Hippocampal formation (tissue), 2 donors: ENCODE results near the gene CLDND1.
"Not testable (repeated sequence)": the region's sequence is repeated elsewhere in the genome, so short reads cannot be mapped to it uniquely, and the experiment has no call there.

ENCODE experiments used
- DNase-seq, 2 donors: peaks; one replicate each; lab custom pipeline; 2025; lab: John Stamatoyannopoulos, UW

Gene CLDND1

DNA sequence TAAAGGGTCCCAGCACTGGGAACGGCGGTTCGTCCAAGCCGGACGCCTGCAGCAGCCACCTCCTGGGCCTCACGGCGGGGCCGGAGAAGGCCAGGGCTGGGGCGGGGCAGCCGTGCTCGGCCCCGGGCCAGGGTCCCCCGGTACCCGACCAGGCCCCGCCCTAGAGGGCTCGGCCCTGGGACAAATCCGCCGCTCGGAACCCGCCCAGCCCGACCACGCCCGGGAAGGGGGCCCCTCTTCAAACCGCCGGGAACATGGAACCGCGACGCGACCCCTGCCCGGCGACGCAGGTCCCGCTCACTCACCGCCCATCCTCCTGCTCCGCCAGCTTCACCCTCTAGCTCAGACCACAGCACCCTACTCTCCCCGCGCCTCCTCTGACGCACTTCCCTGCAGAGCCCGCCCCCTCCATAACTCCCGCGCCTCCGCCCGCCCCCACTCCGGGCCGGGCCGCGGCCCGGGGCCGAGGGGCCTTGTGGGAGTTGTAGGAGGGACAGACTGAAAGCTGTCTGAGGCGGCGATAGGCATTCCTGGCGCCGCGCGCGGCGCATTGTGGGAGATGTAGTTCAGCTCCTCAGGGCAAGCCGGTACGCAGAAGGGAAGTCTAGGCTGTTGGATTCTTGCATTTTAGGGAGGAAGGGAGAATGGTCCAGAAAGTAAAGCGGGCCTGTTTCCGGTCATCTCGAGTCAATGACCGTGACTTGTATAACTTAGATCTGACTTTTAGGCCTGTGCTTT, at the start of gene CLDND1:
TSS of gene CLDND1 (minus strand) at position 359 of the 738 bp plus-strand sequence. CDS start 1,478 bp downstream, outside the sequence.
- peak; percentile 98 for DNase-seq

DNA sequence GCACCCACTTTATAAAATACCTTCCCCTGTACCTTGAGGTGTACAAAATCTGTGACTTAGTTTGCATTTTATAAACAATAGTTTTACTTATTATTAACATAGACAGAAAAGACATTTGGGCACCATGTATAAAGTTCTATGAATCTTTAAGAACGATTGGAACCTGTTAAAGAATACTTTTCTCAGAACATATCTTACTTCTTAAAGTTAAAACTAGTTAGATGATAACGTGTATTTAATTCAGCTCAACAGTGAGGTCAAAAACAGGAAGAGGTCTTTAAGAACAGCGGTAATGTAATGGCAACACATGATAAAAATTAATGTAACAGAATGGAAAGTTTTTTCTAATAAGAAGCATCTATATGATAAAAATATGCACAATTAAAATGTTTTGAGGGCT, 45.7 kb upstream of the CLDND1 start:
- no peak for DNase-seq

DNA sequence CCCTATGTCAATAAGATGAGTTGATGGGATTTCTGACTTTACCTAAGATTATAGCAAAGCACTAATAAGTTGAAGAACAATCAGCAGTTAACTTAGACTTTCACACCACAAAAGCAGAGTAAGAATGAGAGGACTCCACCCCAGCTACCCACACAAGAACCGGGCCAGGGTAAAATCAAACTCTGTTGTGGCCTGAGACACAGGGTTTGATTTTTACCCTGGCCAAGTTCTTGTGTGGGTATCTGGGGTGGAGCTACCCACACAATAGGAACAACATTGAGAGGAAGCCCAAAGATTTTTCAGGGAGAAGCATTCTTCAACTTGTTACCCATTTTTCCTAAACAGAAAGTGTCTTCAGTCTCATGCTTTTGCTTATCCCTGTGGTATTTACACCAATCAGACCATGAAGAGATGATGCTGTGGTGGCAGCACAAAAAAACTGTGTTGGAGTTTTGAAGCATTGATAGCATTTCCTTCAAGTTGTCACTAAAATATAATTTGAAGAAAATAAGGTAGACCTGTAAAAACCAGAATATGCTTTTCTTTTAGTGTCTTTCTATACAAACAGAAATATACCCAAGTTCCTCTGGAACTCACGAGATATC, 45.1 kb upstream of the CLDND1 start:
- DNase-seq, result no peak

DNA sequence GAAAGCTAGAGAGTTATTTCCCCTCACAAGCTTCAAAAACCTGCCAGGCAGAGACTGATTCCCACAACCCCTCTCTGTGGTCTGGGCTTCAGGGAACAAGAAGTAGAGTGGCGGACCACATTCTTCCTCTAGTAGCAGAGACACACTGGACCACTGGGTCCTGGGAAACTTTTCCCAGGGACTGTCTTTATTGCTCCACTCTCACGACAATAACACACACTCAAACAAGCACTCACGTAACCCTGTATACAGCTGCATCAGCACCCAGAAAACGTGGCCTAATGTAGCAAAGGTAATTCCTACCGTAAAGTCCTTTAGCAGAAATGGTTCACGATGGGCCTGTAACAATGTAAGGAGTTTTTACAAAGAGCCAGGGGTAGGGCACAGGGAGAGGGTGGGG, 43.1 kb upstream of the CLDND1 start:
- no peak for DNase-seq

DNA sequence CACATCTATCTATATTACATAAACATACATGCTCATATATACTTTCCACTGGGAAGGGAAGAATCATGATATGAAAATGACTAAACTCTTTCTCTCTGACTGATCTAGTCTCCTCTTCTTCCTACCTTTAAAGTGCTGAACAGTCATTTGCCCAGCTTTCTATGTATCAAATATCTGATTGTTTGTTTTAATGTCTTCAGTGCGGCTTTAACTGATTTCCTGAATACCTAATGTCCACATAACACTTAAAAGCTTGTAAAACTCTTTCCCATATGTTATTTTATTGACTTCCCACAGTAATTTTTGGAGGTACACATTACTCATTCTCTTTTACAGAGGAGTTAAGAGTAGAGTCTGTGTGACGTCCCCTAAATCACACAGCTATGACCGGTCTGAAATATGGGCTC, 42.5 kb upstream of the CLDND1 start:
- no peak for DNase-seq

DNA sequence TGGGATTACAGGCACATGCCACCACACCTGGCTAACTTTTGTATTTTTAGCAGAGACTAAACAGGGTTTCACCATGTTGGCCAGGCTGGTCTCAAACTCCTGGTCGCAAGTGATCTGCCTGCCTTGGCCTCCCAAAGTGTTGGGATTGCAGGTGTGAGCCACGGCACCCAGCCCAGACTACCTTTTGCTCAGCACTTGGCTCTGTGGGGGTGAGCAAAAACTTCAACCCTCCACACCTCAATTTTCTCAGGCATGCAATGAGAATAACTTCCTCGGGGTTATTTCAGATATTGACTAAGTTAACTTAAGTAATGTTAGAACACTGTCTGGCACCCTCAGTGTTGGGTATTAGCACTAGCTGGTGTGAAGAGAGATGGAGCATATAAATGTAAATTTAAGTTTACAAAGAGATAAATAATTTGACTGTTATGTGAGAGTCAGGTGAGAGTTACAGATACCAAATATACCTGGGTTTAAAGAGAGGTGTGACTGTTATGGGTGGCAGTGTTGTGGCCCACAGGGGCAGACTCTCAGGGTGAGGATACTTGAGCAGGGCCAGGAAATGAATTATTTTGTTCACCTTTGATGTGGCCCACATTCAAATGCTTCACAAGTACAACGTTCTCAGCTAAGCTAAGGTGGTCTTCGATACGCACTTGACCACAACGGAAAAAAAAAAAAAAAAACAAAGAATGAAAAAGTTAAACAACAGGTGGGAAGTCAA, 41.7 kb upstream of the CLDND1 start:
- no peak for DNase-seq

DNA sequence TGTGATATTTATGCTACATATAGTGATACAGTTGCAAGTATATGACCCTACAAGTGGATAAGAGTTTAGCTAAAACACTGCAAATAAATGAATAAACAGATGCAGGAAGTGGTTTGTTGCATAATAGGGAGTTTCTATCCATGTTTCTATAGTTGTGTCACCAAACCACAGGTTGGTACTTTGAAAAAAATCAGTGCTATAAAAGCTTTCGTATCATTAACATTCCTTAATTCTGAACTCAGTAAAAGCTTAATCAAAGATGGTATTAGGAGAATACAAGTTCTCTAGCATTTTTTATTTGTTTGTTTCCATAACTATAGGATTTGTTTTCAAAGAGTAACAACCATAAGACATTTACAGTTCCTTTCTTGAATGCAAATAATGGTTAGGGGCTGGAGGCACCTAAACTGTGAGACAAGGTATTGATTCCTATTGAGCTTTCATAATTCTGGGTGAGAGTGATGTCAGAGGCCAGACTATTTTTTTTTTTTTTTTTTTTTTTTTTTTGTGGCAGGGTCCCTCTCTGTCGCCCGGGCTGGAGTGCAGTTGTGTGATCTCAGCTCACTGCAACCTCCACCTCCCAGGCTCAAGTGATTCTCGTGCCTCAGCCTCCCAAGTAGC, 41.1 kb upstream of the CLDND1 start:
- no peak for DNase-seq

DNA sequence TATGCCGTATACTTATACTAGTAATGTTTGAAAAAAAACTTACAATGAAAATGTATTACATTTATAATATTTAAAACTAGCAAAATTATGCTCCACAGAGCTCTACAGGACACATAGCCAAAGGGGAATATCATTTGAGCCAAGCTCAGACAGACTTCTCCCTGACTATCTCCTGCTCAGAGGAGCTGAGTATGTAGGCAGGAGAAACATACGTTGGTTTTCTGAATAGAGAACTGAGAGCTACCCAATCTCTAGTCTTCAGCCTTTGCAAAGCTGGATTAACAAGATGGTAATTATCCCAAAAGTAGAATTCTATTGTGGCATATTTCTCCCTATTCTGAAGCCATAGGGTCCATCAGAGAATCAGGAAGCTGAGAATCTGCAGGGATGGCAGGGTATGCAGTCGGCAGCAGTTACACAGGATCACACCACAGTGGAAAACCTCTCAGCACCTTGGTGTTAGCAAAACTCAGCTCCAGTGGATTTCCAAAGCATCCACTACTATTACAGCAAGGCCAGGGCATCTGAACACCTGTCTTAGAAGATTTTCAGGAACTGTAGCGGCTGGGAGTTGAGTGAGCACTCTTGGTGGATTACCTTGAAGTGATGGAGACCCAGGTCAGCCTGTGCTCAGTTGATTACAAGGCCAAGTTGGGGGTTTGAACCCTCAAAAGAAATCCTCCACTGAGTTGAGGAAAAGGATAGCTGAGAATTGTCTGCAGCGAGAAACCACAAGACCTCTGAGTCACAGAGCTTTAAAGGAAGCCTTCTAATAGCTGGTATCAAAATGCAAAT, 39.2 kb upstream of the CLDND1 start:
- no peak for DNase-seq

DNA sequence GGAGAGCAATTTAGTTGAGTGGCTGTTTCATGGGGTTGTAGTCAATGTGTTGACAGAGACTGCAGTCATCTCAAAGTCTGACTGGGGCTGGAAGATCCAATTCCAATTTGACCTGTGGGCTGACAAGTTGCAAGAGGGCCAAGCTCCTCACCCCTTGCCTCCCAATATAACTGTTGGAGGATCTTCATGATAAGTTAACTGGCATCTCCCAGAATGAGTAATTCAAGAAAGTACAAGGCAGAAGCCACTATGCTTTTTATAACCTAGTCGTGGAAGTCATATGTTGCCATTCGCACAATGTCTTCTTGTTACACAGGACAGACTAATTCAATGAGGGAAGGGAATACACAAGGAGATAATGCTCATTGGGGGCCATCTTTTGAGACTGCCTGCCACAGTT, 38.2 kb upstream of the CLDND1 start:
- DNase-seq, result no peak

DNA sequence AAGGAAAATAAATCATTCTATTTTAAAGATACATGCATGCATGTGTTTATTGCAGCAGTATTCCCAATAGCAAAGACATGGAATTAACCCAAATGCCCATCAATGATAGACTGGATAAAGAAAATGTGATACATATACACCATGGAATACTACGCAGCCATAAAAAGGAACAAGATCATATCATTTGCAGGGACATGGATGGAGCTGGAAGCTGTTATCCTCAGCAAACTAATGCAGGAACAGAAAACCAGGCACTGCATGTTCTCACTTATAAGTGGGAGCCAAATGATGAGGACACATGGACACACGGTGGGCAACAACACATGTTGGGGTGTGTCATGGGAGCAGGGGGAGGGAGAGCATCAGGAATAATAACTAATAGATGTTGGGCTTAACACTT, 37.1 kb upstream of the CLDND1 start:
- DNase-seq, result not testable (repeated sequence)

DNA sequence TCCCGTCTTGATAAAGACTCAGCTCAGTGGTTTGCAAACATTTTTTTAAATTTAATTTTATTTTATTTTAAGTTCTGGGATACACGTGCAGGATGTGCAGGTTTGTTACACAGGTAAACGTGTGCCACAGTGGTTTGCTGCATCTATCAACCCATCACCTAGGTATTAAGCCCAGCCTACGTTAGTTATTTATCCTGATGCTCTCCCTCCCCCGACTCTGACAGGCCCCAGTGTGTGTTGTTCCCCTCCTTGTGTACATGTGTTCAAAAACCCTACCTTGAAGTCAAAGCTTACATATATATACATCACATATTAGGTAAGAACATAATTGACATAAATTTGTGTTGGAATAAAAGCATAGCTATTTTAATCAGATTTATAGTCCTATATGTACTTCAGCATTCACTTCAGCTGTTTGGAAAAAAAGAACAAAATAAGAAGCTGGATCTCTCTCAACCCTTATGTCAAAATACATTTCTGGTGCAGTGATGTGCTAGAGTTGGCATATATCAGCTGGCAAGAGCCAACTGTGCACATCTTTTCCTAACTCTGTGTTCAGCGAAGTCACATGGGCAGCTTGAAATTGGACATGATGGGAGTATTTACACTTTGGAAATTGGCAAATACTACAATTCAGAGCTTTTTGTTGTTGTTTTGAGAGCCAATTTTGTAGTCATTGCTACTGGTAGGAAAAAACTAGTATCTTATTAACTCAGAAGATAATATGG, 35.6 kb upstream of the CLDND1 start:
- DNase-seq, result no peak

DNA sequence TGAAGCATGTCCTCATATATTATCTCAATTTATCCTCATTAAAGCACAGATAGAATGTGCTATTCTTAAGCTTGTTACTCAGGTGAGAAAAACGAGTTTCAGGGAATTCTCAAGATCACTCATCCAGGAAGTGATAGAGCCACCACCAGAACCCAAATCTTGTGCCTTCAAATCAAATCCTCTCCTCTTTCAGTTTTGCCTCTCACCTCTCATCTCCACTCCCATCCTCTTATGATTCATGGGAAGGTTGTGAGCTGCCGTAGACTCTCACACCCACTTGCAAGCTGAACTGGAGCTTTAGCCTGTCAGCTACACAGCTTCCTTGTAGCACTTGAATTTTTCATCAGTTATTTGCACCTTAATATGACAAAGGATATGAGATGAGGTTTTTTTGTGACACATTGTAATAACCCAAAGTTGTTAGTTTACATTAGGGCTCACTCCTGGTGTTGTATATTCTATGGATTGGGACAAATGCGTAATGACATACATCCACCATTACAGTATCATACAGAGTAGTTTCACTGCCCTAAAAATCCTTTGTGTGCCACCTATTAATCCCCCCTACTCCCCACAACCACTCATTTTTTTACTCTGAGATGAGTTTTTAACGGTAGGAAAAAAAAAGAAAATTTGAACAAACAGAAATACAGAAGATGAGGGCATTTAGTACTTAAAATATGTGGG, 34.8 kb upstream of the CLDND1 start:
- no peak for DNase-seq

DNA sequence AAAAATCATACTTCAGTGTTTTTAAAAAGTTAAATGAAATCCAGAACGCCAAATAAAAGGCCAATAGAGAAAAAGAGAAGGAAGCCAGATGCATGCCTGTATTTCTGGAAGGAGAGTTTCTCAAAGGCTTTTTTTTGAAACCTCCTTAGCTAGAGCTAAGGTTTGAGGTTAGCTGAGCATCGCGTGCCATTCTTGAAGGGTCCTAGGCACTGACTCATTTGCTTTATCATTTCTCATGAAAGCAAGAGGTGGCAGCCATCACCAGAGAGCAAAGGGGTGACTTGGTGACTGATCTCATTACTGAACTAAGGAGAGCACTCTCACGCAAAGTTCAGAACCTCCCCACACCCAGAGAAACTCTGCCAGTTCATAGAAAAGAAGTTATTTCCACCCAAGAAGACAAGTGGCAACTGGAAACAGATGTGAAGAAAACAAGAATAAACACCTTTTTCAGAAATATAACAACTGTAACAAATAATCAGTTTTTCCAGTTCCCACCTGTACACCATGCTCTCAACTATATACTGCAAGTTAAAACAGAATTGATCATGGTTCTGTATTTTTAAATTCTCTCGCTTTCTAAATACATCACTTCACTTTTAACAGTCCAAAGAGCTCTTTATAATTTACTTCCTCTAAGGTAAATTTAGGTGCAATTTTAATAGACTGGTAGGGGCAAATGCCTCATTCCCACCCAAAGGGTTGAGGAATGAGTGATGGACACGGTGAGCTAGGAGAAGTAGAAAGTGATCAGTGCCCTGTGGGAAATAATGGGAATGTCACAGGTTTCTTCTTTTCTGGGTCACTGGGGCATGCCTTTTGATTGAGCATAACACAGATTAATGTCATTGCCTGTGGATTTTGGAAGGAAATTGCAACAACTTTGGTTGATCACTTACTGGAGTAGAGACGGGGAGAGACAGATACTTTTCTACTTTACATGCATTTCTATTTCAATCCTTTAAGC, 33.7 kb upstream of the CLDND1 start:
- no peak for DNase-seq

DNA sequence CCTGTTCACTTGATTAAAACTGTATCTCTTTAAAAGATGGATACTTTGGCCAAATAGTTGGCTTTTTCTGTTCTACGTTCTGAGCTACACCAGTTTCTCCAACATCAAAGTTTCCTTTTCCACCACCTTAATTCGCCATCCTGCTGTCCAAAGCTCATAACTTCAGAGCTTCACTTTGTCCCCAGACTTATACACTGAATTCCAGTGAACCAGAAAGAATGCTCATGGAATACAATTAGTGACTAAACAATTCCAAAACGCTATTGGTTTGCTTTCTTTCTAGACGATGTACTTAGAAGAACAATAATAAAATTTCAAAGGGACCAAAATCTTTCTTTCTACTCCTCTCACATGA, 32.3 kb upstream of the CLDND1 start:
- DNase-seq, result no peak

DNA sequence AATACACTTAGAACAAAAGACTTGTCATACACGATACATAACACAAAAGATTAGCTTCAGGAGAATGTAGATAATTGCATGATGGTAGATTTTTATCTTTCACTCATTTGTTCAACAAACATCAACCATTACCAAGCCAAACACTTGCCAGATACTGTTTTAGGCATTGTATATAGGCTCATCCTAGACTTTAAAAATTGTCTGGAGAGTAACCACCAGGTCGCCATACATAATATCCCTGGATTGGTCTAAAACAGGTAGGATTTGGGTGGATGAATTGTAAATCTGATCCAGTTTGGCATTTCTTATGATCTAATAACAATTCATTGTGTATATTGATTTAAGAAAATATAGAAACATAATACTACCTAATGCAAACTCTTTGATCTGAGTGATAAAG, 31.9 kb upstream of the CLDND1 start:
- no peak for DNase-seq

DNA sequence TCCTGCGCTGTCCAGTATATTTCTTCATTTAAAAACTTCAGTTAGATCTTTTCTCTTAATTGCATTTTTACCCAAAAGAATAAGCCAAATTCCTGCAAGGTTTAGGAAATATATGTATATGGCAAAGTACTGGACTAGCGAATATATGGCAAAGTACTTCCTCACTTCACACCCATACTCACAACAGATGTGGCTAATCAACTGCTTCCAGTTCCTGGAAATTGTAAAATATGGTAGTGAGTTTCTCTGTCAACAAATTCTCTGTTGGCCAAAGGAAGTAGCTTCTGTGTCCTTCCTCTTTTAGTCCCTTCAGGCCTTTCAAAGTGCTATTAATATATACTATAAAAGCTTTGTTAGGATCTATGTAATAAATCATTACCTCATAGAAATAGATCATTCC, 31.1 kb upstream of the CLDND1 start:
- no peak for DNase-seq

DNA sequence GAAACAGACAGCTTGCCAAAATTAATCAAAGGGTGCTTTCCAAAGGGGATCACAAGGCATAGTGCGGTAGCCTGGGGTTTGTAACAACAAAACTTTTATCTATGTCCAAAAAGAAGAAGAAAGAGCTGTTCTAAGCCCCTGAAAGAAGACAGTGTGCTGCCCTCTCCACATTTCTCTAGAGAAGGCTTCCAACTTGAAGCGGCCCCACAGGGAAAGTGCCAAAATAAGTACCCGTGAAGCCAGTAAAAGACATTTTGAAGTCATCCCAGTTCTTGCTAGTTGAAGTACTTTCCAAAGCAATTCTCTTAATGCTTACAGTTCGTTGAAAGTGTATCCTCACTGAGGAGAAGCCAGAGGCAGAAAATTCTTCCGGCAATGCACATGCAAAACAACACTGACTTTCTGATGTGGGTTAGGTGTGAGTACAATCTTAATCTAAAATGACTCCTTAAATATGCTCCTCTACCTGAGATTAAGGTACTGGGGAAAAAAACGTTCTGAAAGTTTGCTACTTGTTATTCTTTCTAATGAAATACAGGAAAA, 30.4 kb upstream of the CLDND1 start:
- DNase-seq, result no peak

DNA sequence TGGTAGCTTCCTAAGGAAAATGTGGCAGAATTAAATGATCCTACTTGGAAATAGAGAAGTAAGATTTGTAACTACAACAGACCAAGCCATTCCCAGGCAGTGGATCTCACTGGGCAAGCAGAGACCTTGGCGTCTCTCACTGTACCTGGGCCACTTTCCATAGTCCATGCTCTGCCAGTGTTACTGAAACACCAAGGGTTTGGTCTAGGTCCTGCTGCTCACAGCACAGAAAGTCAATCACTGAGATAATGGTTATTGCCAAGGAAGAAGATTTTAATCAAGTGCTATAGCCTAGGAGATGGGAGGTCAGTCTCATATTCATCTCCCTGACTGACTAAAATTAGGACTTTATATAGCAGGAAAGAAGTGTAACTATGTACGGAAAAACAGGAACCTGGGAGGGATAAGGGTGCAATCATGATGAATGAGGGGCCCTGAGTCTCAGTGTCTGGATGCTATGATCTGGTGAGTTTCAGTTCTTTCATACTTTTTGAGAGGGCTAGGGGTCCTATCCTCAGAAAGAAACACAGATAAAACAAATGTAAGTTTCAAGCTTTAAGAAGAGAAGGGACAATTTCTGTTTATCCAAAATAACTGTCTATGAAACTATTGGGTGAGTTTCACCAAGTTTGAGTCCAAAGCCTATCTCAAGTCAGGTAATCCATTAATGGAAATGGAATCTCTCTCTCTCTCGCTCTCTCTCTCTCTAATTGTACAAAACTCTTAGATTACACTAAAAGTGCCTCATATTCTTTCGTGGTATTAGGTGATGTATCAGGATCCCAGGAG, 29.7 kb upstream of the CLDND1 start:
- DNase-seq, result no peak
